Fibroblast of lung (primary cell): Measurements from ENCODE around the gene CCNE1. TPM values are rescaled to one million over a fixed set of nuclear protein-coding genes. Genes with fewer than 3 reads are reported as not detected.

ENCODE experiments used
- DNase-seq, 2 donors: peaks; one replicate each; pipeline versions ENCODE4 v3.0.0 to v3.0.0-alpha.2; 2010; ENCODE audit warnings: low read depth in 2 of 2
- H2AFZ ChIP-seq: 2 replicates; pipeline ENCODE4 v1.5.1; 2012; ENCODE audit warnings: low read length, control low read depth, inconsistent platforms
- H3K27ac ChIP-seq: 2 replicates; pipeline ENCODE4 v1.5.1; 2011; ENCODE audit warnings: low read length, control low read depth; ENCODE audit not compliant: insufficient read depth
- H3K27me3 ChIP-seq: 2 replicates; pipeline ENCODE4 v1.5.1; 2011; ENCODE audit warnings: mild to moderate bottlenecking, low read length; ENCODE audit not compliant: control insufficient read depth, insufficient read depth
- H3K36me3 ChIP-seq: 2 replicates; pipeline ENCODE4 v1.5.1; 2011; ENCODE audit warnings: low read length; ENCODE audit not compliant: control insufficient read depth, insufficient read depth
- H3K4me1 ChIP-seq: 2 replicates; pipeline ENCODE4 v1.5.1; 2011; ENCODE audit warnings: low read length; ENCODE audit not compliant: control insufficient read depth, insufficient read depth; ENCODE audit errors: extremely low read depth
- H3K4me2 ChIP-seq: 2 replicates; pipeline ENCODE4 v1.5.1; 2011; ENCODE audit warnings: low read length, control low read depth; ENCODE audit not compliant: insufficient read depth; ENCODE audit errors: extremely low read depth
- H3K4me3 ChIP-seq, 4 experiments: fragments of 200-600 bp in 1 of 4; sonication (generic) in 1 of 4; replicated peaks in 1 of 4; 2 replicates each; pipeline ENCODE4 v1.5.1; 2011 to 2016; ENCODE audit warnings: low read length in 4 of 4, low read depth in 3 of 4, mild to moderate bottlenecking in 3 of 4, control low read depth in 2 of 4, inconsistent platforms in 1 of 4, mixed read lengths in 1 of 4; ENCODE audit not compliant: insufficient read depth in 1 of 4; ENCODE audit errors: control extremely low read depth in 1 of 4
- H3K79me2 ChIP-seq: 2 replicates; pipeline ENCODE4 v1.5.1; 2012; ENCODE audit warnings: mild to moderate bottlenecking, low read length, inconsistent platforms; ENCODE audit not compliant: control insufficient read depth, insufficient read depth
- H3K9ac ChIP-seq: 2 replicates; pipeline ENCODE4 v1.5.1; 2011; ENCODE audit warnings: mild to moderate bottlenecking, low read length, control low read depth; ENCODE audit not compliant: insufficient read depth
- H3K9me3 ChIP-seq: 2 replicates; pipeline ENCODE4 v1.5.1; 2012; ENCODE audit warnings: low read depth, low read length; ENCODE audit not compliant: control insufficient read depth, insufficient read depth
- H4K20me1 ChIP-seq: 2 replicates; pipeline ENCODE4 v1.5.1; 2011; ENCODE audit warnings: low read length; ENCODE audit not compliant: control insufficient read depth, insufficient read depth; ENCODE audit errors: extremely low read depth
- CTCF ChIP-seq, 2 donors: IDR thresholded peaks in 1 of 2; conservative IDR thresholded peaks in 1 of 2; 1 replicate in 1 of 2; 2 replicates in 1 of 2; pipeline ENCODE4 v1.5.1; 2011 to 2012; ENCODE audit warnings: low read length in 2 of 2, control low read depth in 1 of 2, inconsistent platforms in 1 of 2, low read depth in 1 of 2, mild to moderate bottlenecking in 1 of 2
- EZH2 ChIP-seq: IDR thresholded peaks from 2 replicates; pipeline ENCODE4 v1.5.1; 2012; ENCODE audit warnings: low read length, control low read depth, mild to moderate bottlenecking; ENCODE audit errors: missing control alignments
- polyA plus RNA-seq, 2 donors: library from polyadenylated mRNA; depleted of rRNA in 1 of 2; stranded (reverse) in 1 of 2; unstranded in 1 of 2; fragments of >200 nt; gene quantifications; 2 replicates each; pipeline ENCODE4 v1.2.1, GENCODE V29; 2011 to 2012; ENCODE audit warnings: missing spikeins in 1 of 2
- total RNA-seq: library from RNA; depleted of rRNA; stranded (reverse); fragments of >200 nt; gene quantifications from 2 replicates; pipeline ENCODE4 v1.2.1, GENCODE V29; 2014

CCNE1 gene
- total and polyA plus RNA-seq, 2 donors (not counting 1 experiment from before 2014, with no cell fraction given), result 4.8 to 5.3 TPM

- Histone ChIP-seq H3K27me3 (no peaks in the 10 kb centered on the region), H3K79me2 (no peaks in the 10 kb centered on the region), H3K36me3 (no peaks in the 10 kb centered on the region), H3K4me2 (no peak overlapping the region), H4K20me1 (no peaks in the 10 kb centered on the region), H3K4me3 (no peak overlapping the region), H3K27ac (no peak overlapping the region), H2AFZ (no peak overlapping the region), H3K9ac (no peak overlapping the region), H3K4me1 (no peaks in the 10 kb centered on the region), H3K9me3 (no peaks in the 10 kb centered on the region)
- no peak for DNase-seq
- TF ChIP-seq CTCF (conservative IDR thresholded peaks at IDR 0.05 in 1 of 2, IDR thresholded peaks at IDR 0.05 in 1 of 2; ENCODE audit: low read depth in 1 of 2, low read length in 2 of 2) (no peak), EZH2 (no peak)
Observed at GRCh38 chr19:29815231-29815630, 3.4 kb downstream of the CCNE1 start.

- H2AFZ ChIP-seq, result no peak overlapping the region
- H3K9ac ChIP-seq, result no peak overlapping the region
- H3K36me3 ChIP-seq, result no peaks in the 10 kb centered on the region
- H4K20me1 ChIP-seq, result no peaks in the 10 kb centered on the region
- no peaks in the 10 kb centered on the region for H3K79me2 ChIP-seq
- DNase-seq, result no peak
- no peak overlapping the region for H3K27ac ChIP-seq
- no peaks in the 10 kb centered on the region for H3K4me1 ChIP-seq
- no peak for TF ChIP-seq EZH2
- TF ChIP-seq CTCF (conservative IDR thresholded peaks at IDR 0.05 in 1 of 2, IDR thresholded peaks at IDR 0.05 in 1 of 2; ENCODE audit: low read depth in 1 of 2, low read length in 2 of 2), result no peak
- H3K4me3 ChIP-seq, result no peak overlapping the region
- no peaks in the 10 kb centered on the region for H3K9me3 ChIP-seq
- no peak overlapping the region for H3K4me2 ChIP-seq
- no peaks in the 10 kb centered on the region for H3K27me3 ChIP-seq
Observed at GRCh38 chr19:29817316-29817715, 5.5 kb downstream of the CCNE1 start.

- no peaks in the 10 kb centered on the region for H3K4me1 ChIP-seq
- no peak overlapping the region for H2AFZ ChIP-seq
- H3K4me2 ChIP-seq, result no peak overlapping the region
- no peaks in the 10 kb centered on the region for H3K9me3 ChIP-seq
- TF ChIP-seq EZH2 (no peak), CTCF (conservative IDR thresholded peaks at IDR 0.05 in 1 of 2, IDR thresholded peaks at IDR 0.05 in 1 of 2; ENCODE audit: low read depth in 1 of 2, low read length in 2 of 2) (no peak)
- H4K20me1 ChIP-seq, result no peaks in the 10 kb centered on the region
- no peaks in the 10 kb centered on the region for H3K27me3 ChIP-seq
- H3K79me2 ChIP-seq, result no peaks in the 10 kb centered on the region
- DNase-seq, result no peak
- H3K9ac ChIP-seq, result no peak overlapping the region
- no peaks in the 10 kb centered on the region for H3K36me3 ChIP-seq
- no peak overlapping the region for H3K4me3 ChIP-seq
- H3K27ac ChIP-seq, result no peak overlapping the region
Observed at GRCh38 chr19:29819300-29819699, 7.5 kb downstream of the CCNE1 start.
